HG03571 (cell line): ENCODE results near the gene DRC1.
"Not testable (repeated sequence)": the region's sequence is repeated elsewhere in the genome, so short reads cannot be mapped to it uniquely, and the experiment has no call there.

Source experiments
- ATAC-seq: cut with Tn5 transposase; IDR thresholded peaks from one replicate; pipeline ENCODE4 v1.9.1; 2021; ENCODE audit not compliant: unreplicated experiment

Gene DRC1

GRCh38 chr2:26401739-26402541 lies at the start of gene DRC1:
Gene DRC1, plus strand, starts transcription at chr2:26401920. Its CDS starts 70 bp downstream, at chr2:26401990.
- no peak for ATAC-seq

DNA sequence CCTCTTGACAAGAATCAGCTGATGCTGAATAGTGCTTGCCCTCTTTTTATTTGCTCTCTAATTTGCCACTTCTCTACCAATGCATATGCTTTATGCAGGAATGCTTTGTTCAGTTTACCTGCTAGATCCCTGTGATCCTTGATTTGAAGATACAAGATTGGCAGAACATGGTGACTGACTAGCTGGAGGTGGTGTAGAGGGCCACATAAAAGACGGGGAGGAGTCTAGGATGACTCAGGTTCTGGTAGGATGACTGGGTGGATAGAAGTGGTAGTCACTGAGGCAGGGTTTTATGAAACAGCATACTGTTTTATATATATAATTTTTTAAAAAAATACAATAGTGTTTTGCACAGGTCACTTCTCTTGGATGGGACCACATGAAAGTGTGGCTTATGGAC lies 48.8 kb upstream of the DRC1 start:
- no peak for ATAC-seq

- not testable (repeated sequence) for ATAC-seq
Observed at GRCh38 chr2:26354469-26354868, 47.3 kb upstream of the DRC1 start.

DNA sequence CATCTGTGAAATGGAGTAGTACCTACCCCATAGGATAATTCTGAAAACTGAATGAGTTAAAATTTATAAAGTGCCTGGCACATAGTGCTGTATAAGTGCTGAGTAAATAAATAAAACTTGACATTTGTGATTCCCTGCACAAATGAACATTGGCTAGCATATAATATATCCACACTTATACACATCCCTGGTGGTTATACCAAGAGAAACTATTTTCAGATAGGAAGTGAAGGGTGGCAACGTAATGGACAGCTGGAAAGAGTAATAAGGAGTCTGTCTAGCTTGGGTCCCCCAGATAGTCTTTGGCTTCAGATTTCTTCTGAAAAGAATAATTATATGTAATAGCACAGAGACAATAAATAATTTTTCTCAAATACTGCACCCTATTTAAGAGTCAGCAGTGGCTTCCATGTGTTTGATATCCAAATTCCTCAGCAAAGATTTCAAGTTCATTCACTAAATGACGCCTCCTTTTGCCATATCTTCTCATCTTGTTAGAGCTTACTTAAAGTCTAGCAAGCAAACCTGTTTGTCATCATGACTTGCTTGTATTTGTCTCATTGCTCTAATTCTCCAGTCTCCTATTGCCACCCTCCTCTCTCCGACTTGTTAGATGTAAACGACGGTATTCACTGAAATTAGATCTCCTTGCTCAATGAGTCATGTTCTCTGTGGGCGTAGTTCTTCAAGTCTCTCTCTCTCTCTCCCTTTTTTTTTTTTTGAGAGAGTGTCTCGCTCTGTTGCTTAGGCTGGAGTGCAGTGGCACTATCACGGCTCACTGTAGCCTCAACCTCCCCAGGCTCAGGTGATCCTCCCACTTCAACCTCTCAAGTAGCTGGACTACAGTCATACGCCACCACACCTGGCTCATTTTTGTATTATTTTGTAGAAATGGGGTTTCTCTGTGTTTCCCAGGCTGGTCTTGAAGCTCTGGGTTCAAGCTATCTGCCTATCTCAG lies 46.4 kb upstream of the DRC1 start:
- ATAC-seq, result no peak

- no peak for ATAC-seq
Observed at GRCh38 chr2:26356111-26356510, 45.6 kb upstream of the DRC1 start.

DNA sequence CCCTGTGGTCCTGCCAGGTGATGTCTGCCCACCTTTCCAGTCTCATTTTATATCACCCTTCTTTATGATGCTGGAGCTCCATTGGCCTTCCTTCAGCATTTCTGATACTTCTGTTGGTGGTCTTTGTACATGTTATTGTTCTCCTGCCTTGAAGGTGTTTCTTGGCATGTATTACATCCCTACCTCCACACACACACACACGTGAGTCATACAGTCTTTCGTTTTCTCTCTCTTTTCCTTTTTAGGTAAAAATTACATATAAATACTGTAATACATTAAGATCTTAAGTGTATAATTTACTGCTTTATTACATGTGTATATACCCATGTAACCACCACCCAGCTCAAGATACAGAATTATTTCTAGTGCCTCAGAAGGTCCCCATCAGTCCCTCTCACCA lies 44.9 kb upstream of the DRC1 start:
- no peak for ATAC-seq

DNA sequence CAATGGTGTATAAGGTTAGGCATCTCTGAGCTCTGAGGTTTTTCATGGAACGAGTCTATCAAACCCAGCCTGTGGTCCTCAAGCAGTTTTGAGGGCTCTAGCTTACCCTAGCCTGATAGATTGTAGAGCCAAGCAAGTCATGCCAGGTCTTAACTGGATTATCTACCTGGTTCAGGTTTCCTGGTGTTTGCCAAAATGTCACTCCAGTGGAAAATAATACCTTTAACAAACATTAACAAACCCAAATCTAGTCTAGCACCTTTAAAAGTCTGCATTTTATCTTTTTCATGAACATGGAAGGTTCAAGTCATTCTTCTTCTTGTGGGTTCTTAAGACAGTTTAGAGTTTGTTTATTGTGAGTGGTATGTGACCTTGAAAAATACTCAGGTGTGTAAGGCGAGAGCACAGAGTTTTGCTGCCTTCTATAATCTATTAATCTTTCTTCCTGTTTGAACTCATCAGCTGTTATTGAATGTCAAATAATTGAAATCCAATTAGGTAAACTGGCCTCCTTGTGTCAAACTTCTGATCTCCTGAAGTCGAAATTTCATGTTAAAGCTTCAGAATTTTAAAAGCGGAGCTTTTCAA lies 41.7 kb upstream of the DRC1 start:
- ATAC-seq, result no peak

DNA sequence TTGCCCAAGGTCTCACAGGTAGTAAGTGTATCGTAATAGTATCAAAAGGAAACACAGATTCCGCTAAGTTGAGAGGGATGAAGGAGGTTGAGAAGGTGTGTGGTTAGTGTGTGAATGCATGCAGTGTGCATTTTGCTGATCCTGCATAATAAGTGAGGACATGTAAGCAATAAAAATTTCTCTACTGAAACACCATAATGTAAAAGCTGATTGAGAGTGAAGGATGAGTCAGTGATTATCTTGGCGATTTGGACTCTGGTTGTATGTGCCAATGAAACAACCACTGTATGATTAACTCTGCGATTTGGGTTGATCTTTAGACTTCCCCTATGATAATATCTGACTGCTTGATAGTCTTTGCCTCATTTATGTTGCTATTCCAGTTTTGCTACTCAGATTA lies 38.4 kb upstream of the DRC1 start:
- no peak for ATAC-seq

DNA sequence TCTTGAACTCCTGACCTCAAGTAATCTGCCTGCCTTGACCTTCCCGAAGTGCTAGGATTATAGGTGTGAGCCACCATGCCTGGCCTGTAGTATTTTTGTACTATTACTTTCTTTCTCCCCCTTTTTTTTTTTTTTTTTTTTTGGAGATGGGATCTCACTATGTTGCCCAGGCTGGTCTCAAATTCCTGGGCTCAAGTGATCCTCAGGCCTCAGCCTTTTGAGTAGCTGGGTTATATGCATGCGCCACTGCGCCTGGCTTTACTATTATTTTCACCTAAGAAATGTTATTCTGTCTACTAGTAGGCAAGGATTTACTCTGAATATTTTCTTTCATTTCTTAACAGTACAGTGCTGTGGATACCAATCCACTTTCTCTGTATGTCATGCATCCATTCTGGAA lies 37.8 kb upstream of the DRC1 start:
- no peak for ATAC-seq

DNA sequence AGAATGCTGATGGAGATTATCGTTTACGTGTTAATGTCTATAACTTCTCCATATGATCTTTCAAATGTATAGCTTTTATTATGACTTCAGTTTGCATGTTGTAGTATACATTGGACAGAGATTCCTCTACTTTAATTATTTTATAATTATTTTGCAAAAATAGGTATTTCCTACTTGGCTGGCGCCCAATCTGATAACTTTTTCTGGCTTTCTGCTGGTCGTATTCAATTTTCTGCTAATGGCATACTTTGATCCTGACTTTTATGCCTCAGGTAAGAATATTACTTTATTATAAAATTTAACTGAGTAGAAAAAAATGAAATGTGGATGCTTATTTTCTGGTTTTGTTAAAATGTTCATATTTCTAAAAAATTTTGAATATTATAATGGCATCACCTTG lies 37.1 kb upstream of the DRC1 start:
- no peak for ATAC-seq

GRCh38 chr2:26366957-26367356 lies 34.8 kb upstream of the DRC1 start:
- no peak for ATAC-seq

GRCh38 chr2:26369664-26370063 lies 32.1 kb upstream of the DRC1 start:
- ATAC-seq, result not testable (repeated sequence)

DNA sequence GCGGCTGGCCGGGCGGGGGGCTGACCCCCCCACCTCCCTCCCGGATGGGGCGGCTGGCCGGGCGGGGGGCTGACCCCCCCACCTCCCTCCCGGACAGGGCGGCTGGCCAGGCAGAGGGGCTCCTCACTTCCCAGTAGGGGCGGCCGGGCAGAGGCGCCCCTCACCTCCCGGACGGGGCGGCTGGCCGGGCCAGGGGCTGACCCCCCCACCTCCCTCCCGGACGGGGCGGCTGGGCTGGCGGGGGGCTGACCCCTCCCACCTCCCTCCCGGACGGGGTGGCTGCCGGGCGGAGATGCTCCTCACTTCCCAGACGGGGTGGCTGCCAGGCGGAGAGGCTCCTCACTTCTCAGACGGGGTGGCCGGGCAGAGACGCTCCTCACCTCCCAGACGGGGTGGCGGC lies 30.8 kb upstream of the DRC1 start:
- ATAC-seq, result not testable (repeated sequence)

DNA sequence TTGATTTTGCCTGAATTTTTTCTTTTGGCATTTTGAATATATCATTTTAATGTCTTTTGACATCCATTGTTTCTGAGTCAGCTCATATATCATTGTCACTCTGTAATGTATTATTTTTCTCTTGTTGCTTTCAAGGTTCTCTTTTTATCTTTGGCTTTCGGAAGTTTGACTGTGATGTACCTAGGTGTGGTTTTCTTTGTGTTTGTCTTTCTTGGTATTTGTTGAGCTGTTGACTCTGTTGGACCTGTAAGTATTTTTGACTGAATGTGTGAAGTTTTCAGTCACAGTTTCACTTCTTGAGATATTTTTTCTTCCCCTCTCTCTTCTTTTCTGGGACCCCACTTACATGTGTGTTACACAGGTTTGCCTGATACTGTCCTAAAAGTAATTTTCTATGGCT lies 24.9 kb upstream of the DRC1 start:
- no peak for ATAC-seq

GRCh38 chr2:26380281-26380680 lies 21.4 kb upstream of the DRC1 start:
- no peak for ATAC-seq

DNA sequence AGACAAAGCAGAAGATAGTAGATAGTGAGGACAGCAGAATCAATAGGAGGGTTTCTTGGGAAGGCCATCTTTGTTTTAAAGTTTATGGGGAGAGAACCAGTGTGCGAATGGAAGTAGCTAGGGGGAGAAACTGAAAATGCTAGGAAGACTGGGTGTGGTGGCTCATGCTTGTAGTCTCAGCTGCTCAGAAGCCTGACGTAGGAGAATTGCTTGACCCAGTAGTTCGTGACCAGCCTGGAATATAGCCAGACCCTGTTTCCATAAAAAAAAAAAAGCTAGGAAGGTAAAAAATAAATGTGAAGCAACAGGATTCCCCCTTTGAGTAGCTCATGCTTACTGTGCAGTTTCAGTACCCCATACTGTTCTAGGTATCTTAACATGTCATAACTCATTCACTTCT lies 19.2 kb upstream of the DRC1 start:
- no peak for ATAC-seq

GRCh38 chr2:26384183-26384582 lies 17.5 kb upstream of the DRC1 start:
- ATAC-seq, result no peak

GRCh38 chr2:26384597-26384996 lies 17.1 kb upstream of the DRC1 start:
- no peak for ATAC-seq

DNA sequence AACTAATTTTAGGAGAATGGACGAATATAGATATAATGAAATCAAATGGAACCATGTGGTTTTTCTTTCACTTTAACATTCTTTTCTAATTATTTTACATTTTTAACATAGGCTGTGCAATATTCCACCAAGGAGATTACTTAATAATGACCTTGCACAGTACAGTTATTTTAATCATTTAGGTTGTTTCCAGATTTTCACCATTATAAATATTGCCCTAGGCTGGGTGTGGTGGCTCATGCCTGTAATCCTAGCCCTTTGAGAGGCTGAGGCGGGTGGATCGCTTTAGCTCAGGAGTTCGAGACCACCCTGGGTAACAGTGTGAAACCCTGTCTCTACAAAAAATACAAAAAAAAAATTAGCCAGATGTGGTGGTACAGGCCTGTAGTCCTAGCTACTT lies 14.5 kb upstream of the DRC1 start:
- ATAC-seq, result no peak

DNA sequence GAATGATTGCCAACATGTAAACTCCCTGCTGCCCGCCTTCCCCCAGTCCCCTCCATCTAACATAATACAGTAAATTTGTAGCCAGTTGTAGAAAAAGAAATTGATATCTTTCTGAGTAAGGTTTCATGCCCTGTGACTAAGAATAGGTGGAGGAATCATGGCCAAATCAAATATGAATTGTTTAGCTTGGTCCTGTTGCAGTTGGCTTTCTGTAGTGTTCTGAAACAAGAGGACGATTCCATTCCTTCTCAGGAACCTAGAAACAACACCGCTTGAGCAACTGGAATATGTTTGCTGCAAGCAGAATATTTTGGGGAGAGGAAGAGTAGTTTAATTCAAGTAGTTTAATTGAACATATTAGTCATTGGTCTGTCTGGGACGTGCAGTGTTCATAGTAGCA lies 7.0 kb upstream of the DRC1 start:
- ATAC-seq, result no peak

GRCh38 chr2:26395394-26395793 lies 6.3 kb upstream of the DRC1 start:
- no peak for ATAC-seq
